Measurements from ENCODE around the gene CCDC137.

Gene CCDC137

DNA sequence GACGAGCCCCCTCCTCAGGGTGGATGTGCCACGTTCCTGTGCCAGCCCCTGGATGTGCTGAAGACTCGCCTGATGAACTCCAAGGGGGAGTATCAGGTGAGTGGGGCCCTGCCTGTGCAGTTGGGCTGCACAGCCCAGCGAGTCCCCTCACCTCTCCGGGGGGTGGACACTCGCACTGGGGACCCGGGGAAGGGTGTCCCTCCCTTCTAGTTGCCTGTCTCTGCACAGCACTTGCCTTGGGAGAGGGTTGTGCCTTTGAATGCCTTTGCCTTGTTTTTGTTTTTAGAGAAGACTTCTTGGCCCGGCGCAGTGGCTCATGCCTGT lies 51.2 kb downstream of the CCDC137 start:
- no peak for DNase-seq

GRCh38 chr17:81719410-81720266 lies 53.1 kb downstream of the CCDC137 start:
- no peak for DNase-seq

DNA sequence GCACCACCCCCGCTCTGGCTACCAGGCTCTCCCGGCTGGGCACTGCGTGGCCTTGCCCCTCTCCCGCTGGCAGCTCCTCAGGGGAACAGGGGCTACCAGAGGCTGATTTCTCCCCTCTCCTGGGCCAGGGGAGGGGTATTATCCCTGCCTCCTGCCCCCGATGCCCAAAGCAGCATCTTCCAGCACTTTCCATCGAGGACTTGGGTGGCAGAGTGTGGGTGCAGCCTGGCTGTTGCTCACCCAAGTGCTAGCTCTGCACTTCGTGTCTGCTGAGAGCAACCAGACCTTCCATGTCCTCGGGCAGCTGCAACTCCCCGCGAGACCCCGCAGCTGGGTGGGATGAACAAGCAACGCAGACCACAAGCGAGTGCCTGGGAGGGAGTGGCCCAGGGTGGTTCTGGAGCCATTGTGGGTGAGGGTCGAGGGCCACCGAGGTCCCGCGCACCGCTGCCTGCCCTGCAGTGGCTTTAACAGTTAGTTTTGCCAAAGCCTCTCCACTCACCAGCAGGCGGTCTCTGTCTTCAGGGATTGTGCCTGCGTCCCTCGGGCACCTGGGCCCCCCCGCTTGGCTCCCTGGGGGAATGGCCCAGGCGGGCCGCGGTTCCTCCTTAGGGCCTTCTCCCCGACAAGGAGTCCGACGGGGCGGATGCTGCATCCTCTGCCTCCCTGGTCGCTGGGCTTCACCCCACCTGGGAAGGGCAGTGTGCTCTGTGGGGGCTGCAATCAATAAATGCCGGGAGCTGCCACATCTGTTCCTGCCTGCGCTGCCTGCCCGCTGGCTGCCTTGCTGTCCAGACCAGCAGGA lies 53.9 kb downstream of the CCDC137 start:
- DNase-seq = no peak

DNA sequence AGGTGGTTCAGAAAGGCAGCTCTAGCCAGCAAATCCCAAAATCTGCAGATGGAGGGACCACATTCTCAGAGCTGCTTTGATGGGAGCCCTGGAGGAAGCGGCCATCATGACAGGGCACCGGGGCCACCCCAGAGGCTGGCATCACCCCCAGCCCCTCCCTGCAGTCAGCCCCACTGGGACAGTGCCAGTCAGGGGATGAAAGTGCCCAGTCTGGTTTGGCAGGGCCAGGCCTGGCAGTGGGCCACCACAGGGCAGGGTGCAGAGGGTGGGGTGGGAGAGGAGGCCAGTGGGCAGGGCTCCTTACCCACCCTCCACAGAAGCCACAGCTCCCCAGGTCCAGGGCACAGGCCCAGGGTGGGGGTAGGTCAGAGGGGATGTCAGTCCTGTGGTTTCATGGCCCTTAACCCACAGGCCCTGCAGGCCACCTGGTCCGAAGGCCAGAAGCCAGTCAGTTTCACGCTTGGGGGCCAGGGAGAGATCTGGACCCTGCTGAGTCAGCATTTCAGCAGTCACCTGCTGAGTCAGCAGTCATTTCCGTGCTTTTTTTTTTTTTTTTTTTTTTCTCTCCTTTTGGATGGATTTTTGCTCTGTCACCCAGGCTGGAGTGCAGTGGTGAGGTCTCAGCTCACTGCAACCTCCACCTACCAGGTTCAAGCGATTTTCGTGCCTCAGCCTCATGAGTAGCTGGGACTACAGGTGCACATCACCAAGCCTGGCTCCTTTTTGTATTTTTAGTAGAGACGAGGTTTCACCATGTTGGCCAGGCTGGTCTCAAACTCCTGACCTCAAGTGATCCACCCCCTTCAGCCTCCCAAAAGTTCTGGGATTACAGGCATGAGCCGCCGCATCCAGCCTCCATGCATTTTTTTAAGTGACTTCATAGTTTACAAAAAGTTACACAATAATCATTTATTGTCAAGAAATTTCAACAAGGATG lies 55.9 kb downstream of the CCDC137 start:
- DNase-seq = no peak

Data from CD4-positive, alpha-beta T cell treated with Interleukin-17A for 4 hours (primary cell).